WTC11 (cell line): Measurements from ENCODE around the gene OTOR. TPM values are rescaled to one million over a fixed set of nuclear protein-coding genes. Genes with fewer than 3 reads are reported as not detected.

ENCODE experiments used
- ATAC-seq: fragments of 200-7000 bp; cut with Tn5 transposase; 2 replicates; pipeline ENCODE4 v1.10.0; 2021; ENCODE audit warnings: mild to moderate bottlenecking, moderate library complexity
- CTCF ChIA-PET: fragments of 300-600 bp; sonication (Branson Sonifier 250); formaldehyde crosslinking; loops from one replicate; lab custom pipeline; 2021; ENCODE audit warnings: antibody characterized with exemption; lab: Charles Lee
- POLR2A ChIA-PET: fragments of 350-600 bp; sonication (Branson Sonifier 250); formaldehyde crosslinking; loops from one replicate; lab custom pipeline; 2021; ENCODE audit warnings: antibody characterized with exemption; lab: Charles Lee
- DNase-seq: peaks from one replicate; pipeline ENCODE4 v3.0.0; 2021; ENCODE audit warnings: low spot score
- H3K27ac Mint-ChIP-seq: 2 replicates; pipeline ENCODE4 v1.8.0; 2021; ENCODE audit warnings: mixed read lengths
- H3K27me3 Mint-ChIP-seq: 2 replicates; pipeline ENCODE4 v1.8.0; 2021; ENCODE audit warnings: low read depth, mild to moderate bottlenecking, moderate library complexity, mixed read lengths
- H3K36me3 Mint-ChIP-seq: 2 replicates; pipeline ENCODE4 v1.8.0; 2021; ENCODE audit warnings: mixed read lengths
- H3K4me1 Mint-ChIP-seq: 2 replicates; pipeline ENCODE4 v1.8.0; 2022; ENCODE audit warnings: mixed read lengths
- H3K4me3 Mint-ChIP-seq: 2 replicates; pipeline ENCODE4 v1.8.0; 2021; ENCODE audit warnings: mild to moderate bottlenecking, moderate library complexity, mixed read lengths
- H3K9me3 Mint-ChIP-seq: 2 replicates; pipeline ENCODE4 v1.8.0; 2021; ENCODE audit warnings: mixed read lengths
- CBFB ChIP-seq: sonication (generic); formaldehyde crosslinking; IDR thresholded peaks from 2 replicates; pipeline ENCODE4 v1.8.1; 2022; ENCODE audit warnings: mild to moderate bottlenecking, low read depth, missing genetic modification reagents
- CREB1 ChIP-seq: sonication (generic); formaldehyde crosslinking; IDR thresholded peaks from 2 replicates; pipeline ENCODE4 v1.8.0; 2023; ENCODE audit warnings: mild to moderate bottlenecking, missing genetic modification reagents
- CREM ChIP-seq: sonication (generic); formaldehyde crosslinking; IDR thresholded peaks from 2 replicates; pipeline ENCODE4 v1.8.1; 2022; ENCODE audit warnings: mild to moderate bottlenecking, missing genetic modification reagents, moderate library complexity
- ELF4 ChIP-seq: sonication (generic); formaldehyde crosslinking; IDR thresholded peaks from 2 replicates; pipeline ENCODE4 v1.8.1; 2022; ENCODE audit warnings: low read depth, mild to moderate bottlenecking, moderate library complexity, missing genetic modification reagents
- EMX1 ChIP-seq: fragments of 250-450 bp; sonication (Bioruptor Pico); IDR thresholded peaks from 2 replicates; pipeline ENCODE4 v1.8.0; 2021; ENCODE audit warnings: mild to moderate bottlenecking
- ETV6 ChIP-seq: sonication (generic); formaldehyde crosslinking; IDR thresholded peaks from 2 replicates; pipeline ENCODE4 v1.8.1; 2022; ENCODE audit warnings: mild to moderate bottlenecking, missing genetic modification reagents
- FOXJ3 ChIP-seq: sonication (generic); formaldehyde crosslinking; IDR thresholded peaks from 2 replicates; pipeline ENCODE4 v1.9.0; 2021; ENCODE audit warnings: missing genetic modification reagents, mild to moderate bottlenecking, borderline replicate concordance
- IRF2 ChIP-seq: sonication (generic); formaldehyde crosslinking; IDR thresholded peaks from 2 replicates; pipeline ENCODE4 v1.8.0; 2022; ENCODE audit warnings: low read depth, missing genetic modification reagents, borderline replicate concordance
- MYBL2 ChIP-seq: sonication (generic); formaldehyde crosslinking; IDR thresholded peaks from 2 replicates; pipeline ENCODE4 v1.8.1; 2023; ENCODE audit warnings: mild to moderate bottlenecking, moderate library complexity, missing genetic modification reagents
- PRRX2 ChIP-seq: fragments of 250-450 bp; sonication (Bioruptor Pico); IDR thresholded peaks from 2 replicates; pipeline ENCODE4 v1.8.0; 2021; ENCODE audit warnings: mild to moderate bottlenecking
- SP1 ChIP-seq: sonication (generic); formaldehyde crosslinking; conservative IDR thresholded peaks from 2 replicates; pipeline ENCODE4 v1.8.1; 2022; ENCODE audit warnings: missing genetic modification reagents
- TCF7 ChIP-seq: sonication (generic); formaldehyde crosslinking; IDR thresholded peaks from 2 replicates; pipeline ENCODE4 v1.8.0; 2022; ENCODE audit warnings: mild to moderate bottlenecking, low read depth, missing genetic modification reagents, moderate library complexity
- TEAD1 ChIP-seq: sonication (generic); formaldehyde crosslinking; IDR thresholded peaks from 2 replicates; pipeline ENCODE4 v1.8.0; 2022; ENCODE audit warnings: mild to moderate bottlenecking, missing genetic modification reagents
- TEAD4 ChIP-seq: sonication (generic); formaldehyde crosslinking; IDR thresholded peaks from 2 replicates; pipeline ENCODE4 v1.8.0; 2022; ENCODE audit warnings: mild to moderate bottlenecking, missing genetic modification reagents
- ZNF138 ChIP-seq: sonication (generic); formaldehyde crosslinking; conservative IDR thresholded peaks from 2 replicates; pipeline ENCODE4 v1.8.1; 2022; ENCODE audit warnings: mild to moderate bottlenecking, moderate library complexity, missing genetic modification reagents
- ZNF219 ChIP-seq: sonication (generic); formaldehyde crosslinking; IDR thresholded peaks from 2 replicates; pipeline ENCODE4 v1.8.0; 2023; ENCODE audit warnings: missing genetic modification reagents, mild to moderate bottlenecking, borderline replicate concordance
- ZNF396 ChIP-seq: fragments of 250-450 bp; sonication (Bioruptor Pico); IDR thresholded peaks from 2 replicates; pipeline ENCODE4 v1.8.0; 2021; ENCODE audit warnings: mild to moderate bottlenecking, moderate library complexity, borderline replicate concordance
- ZNF416 ChIP-seq: fragments of 250-450 bp; sonication (Bioruptor Pico); IDR thresholded peaks from 2 replicates; pipeline ENCODE4 v1.9.0; 2021; ENCODE audit warnings: mild to moderate bottlenecking, inconsistent platforms
- ZNF423 ChIP-seq: fragments of 250-450 bp; sonication (Bioruptor Pico); IDR thresholded peaks from 2 replicates; pipeline ENCODE4 v2.1.2; 2022; ENCODE audit warnings: mild to moderate bottlenecking, moderate library complexity
- ZNF671 ChIP-seq: fragments of 250-450 bp; sonication (Bioruptor Pico); IDR thresholded peaks from 2 replicates; pipeline ENCODE4 v1.8.0; 2021; ENCODE audit warnings: mild to moderate bottlenecking
- total RNA-seq: library from RNA; stranded (reverse); gene quantifications from 3 replicates; pipeline ENCODE4 v1.2.3, GENCODE V29; 2021
- TF ChIP-seq, protein P1 (sequence below): sonication (generic); formaldehyde crosslinking; IDR thresholded peaks from 2 replicates; pipeline ENCODE4 v1.8.1; 2023; ENCODE audit warnings: mild to moderate bottlenecking, missing genetic modification reagents, moderate library complexity
- TF ChIP-seq, protein P2 (sequence below): sonication (generic); formaldehyde crosslinking; IDR thresholded peaks from 2 replicates; pipeline ENCODE4 v1.8.0; 2023; ENCODE audit warnings: missing genetic modification reagents
- TF ChIP-seq, protein P3 (sequence below): sonication (generic); formaldehyde crosslinking; conservative IDR thresholded peaks from 2 replicates; pipeline ENCODE4 v1.8.1; 2023; ENCODE audit warnings: mild to moderate bottlenecking, low read depth, missing genetic modification reagents, moderate library complexity
- TF ChIP-seq, protein P4 (sequence below): sonication (generic); formaldehyde crosslinking; IDR thresholded peaks from 2 replicates; pipeline ENCODE4 v1.8.1; 2023; ENCODE audit warnings: mild to moderate bottlenecking, missing genetic modification reagents
- TF ChIP-seq, protein P5 (sequence below): sonication (generic); formaldehyde crosslinking; IDR thresholded peaks from 2 replicates; pipeline ENCODE4 v1.8.1; 2022; ENCODE audit warnings: low read depth, missing genetic modification reagents, borderline replicate concordance
- TF ChIP-seq, protein P6 (sequence below): fragments of 250-450 bp; sonication (Bioruptor Pico); IDR thresholded peaks from 2 replicates; pipeline ENCODE4 v1.9.0; 2021; ENCODE audit warnings: mild to moderate bottlenecking
- TF ChIP-seq, protein P7 (sequence below): sonication (generic); formaldehyde crosslinking; IDR thresholded peaks from 2 replicates; pipeline ENCODE4 v1.8.0; 2022; ENCODE audit warnings: mild to moderate bottlenecking, missing genetic modification reagents

Gene OTOR
- total RNA-seq, 1 experiment from 2014 or later, result not detected

DNA sequence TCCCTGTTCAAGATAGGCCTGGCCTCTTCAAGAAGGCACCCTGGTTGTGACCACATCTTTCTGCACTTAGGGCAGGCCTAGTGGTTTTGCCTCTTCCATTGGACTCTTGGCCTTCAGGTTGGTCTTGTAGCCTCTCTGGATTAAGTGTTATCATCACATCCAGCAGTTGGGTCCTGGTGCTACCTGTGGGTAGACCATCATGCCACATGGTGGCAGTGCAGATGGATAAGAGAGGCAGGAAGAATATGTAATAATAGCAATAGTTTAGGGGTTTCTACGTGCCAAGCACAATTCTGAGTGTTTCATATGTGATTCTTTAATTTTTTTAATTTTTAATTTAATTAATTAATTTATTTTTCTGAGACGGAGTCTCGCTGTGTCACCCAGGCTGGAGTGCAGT, 46.9 kb upstream of the OTOR start:
- peaks cover 17% of the 10 kb centered on the region for H3K9me3 Mint-ChIP-seq
- peak; percentile 73 for ATAC-seq
- no peak overlapping the region for H3K27ac Mint-ChIP-seq
- ChIA-PET CTCF (interaction anchor here (0.6 kb wide), 1 partner anchor 59 kb away, joined by 3 read pairs; no protein-coding TSS in a partner anchor), POLR2A (no interaction called here)
- no peak overlapping the region for H3K4me3 Mint-ChIP-seq
- H3K4me1 Mint-ChIP-seq, result peaks cover 6% of the 10 kb centered on the region; the same call in 1 of the 2 replicates
- H3K36me3 Mint-ChIP-seq, result peaks cover 16% of the 10 kb centered on the region
- peak; percentile 34 for DNase-seq
- no peaks in the 10 kb centered on the region for H3K27me3 Mint-ChIP-seq
- TF ChIP-seq CREM (CRISPR knock-in tag), result no peak
- TF ChIP-seq FOXJ3 (CRISPR knock-in tag), result no peak
- TF ChIP-seq IRF2, result no peak
- TF ChIP-seq ZNF396 (CRISPR knock-in tag), result no peak
- TF ChIP-seq, protein P1, sequence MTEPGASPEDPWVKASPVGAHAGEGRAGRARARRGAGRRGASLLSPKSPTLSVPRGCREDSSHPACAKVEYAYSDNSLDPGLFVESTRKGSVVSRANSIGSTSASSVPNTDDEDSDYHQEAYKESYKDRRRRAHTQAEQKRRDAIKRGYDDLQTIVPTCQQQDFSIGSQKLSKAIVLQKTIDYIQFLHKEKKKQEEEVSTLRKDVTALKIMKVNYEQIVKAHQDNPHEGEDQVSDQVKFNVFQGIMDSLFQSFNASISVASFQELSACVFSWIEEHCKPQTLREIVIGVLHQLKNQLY (CRISPR knock-in tag), result no peak
- TF ChIP-seq, protein P2, sequence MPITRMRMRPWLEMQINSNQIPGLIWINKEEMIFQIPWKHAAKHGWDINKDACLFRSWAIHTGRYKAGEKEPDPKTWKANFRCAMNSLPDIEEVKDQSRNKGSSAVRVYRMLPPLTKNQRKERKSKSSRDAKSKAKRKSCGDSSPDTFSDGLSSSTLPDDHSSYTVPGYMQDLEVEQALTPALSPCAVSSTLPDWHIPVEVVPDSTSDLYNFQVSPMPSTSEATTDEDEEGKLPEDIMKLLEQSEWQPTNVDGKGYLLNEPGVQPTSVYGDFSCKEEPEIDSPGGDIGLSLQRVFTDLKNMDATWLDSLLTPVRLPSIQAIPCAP (CRISPR knock-in tag), result no peak
- no peak for TF ChIP-seq CBFB (CRISPR knock-in tag)
- no peak for TF ChIP-seq CREB1 (CRISPR knock-in tag)
- TF ChIP-seq, protein P3, sequence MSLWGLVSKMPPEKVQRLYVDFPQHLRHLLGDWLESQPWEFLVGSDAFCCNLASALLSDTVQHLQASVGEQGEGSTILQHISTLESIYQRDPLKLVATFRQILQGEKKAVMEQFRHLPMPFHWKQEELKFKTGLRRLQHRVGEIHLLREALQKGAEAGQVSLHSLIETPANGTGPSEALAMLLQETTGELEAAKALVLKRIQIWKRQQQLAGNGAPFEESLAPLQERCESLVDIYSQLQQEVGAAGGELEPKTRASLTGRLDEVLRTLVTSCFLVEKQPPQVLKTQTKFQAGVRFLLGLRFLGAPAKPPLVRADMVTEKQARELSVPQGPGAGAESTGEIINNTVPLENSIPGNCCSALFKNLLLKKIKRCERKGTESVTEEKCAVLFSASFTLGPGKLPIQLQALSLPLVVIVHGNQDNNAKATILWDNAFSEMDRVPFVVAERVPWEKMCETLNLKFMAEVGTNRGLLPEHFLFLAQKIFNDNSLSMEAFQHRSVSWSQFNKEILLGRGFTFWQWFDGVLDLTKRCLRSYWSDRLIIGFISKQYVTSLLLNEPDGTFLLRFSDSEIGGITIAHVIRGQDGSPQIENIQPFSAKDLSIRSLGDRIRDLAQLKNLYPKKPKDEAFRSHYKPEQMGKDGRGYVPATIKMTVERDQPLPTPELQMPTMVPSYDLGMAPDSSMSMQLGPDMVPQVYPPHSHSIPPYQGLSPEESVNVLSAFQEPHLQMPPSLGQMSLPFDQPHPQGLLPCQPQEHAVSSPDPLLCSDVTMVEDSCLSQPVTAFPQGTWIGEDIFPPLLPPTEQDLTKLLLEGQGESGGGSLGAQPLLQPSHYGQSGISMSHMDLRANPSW (CRISPR knock-in tag), result no peak
- no peak for TF ChIP-seq MYBL2
- TF ChIP-seq TEAD1 (CRISPR knock-in tag), result no peak
- TF ChIP-seq ZNF416 (CRISPR knock-in tag), result no peak
- TF ChIP-seq, protein P4, sequence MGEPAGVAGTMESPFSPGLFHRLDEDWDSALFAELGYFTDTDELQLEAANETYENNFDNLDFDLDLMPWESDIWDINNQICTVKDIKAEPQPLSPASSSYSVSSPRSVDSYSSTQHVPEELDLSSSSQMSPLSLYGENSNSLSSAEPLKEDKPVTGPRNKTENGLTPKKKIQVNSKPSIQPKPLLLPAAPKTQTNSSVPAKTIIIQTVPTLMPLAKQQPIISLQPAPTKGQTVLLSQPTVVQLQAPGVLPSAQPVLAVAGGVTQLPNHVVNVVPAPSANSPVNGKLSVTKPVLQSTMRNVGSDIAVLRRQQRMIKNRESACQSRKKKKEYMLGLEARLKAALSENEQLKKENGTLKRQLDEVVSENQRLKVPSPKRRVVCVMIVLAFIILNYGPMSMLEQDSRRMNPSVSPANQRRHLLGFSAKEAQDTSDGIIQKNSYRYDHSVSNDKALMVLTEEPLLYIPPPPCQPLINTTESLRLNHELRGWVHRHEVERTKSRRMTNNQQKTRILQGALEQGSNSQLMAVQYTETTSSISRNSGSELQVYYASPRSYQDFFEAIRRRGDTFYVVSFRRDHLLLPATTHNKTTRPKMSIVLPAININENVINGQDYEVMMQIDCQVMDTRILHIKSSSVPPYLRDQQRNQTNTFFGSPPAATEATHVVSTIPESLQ (CRISPR knock-in tag), result no peak
- TF ChIP-seq PRRX2 (CRISPR knock-in tag), result no peak
- TF ChIP-seq, protein P5, sequence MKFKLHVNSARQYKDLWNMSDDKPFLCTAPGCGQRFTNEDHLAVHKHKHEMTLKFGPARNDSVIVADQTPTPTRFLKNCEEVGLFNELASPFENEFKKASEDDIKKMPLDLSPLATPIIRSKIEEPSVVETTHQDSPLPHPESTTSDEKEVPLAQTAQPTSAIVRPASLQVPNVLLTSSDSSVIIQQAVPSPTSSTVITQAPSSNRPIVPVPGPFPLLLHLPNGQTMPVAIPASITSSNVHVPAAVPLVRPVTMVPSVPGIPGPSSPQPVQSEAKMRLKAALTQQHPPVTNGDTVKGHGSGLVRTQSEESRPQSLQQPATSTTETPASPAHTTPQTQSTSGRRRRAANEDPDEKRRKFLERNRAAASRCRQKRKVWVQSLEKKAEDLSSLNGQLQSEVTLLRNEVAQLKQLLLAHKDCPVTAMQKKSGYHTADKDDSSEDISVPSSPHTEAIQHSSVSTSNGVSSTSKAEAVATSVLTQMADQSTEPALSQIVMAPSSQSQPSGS, result no peak
- no peak for TF ChIP-seq ZNF423 (CRISPR knock-in tag)
- TF ChIP-seq ZNF138 (CRISPR knock-in tag), result no peak
- TF ChIP-seq EMX1, result no peak
- no peak for TF ChIP-seq ETV6 (CRISPR knock-in tag)

DNA sequence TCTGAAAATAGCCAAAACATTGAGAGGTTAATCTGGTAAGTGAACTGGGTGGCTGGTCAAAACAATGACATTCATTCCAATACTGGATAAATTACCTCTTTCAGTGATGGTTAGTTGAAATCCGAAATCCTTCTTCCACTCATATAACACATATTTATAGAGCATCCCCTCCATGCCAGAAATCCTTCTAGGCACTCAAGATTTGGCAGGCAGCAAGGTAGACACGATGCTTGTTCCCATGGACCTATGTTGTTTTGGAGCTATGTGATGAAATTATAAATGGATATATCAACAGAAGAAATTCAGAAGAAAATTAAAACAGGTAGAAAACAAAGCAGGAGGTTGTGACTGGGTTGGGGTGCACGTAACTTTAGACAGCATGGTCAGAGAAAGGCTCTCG, 44.6 kb upstream of the OTOR start:
- peaks cover 30% of the 10 kb centered on the region for H3K36me3 Mint-ChIP-seq
- no peak for DNase-seq
- H3K9me3 Mint-ChIP-seq, result peaks cover 38% of the 10 kb centered on the region
- H3K27ac Mint-ChIP-seq, result no peak overlapping the region
- no peak overlapping the region for H3K4me3 Mint-ChIP-seq
- peaks cover 6% of the 10 kb centered on the region; the same call in 1 of the 2 replicates for H3K4me1 Mint-ChIP-seq
- no peaks in the 10 kb centered on the region for H3K27me3 Mint-ChIP-seq
- ChIA-PET POLR2A (no interaction called here), CTCF (no interaction called here)
- ATAC-seq, result no peak
- TF ChIP-seq, protein P6, sequence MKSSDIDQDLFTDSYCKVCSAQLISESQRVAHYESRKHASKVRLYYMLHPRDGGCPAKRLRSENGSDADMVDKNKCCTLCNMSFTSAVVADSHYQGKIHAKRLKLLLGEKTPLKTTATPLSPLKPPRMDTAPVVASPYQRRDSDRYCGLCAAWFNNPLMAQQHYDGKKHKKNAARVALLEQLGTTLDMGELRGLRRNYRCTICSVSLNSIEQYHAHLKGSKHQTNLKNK (CRISPR knock-in tag), result no peak
- TF ChIP-seq, protein P7, sequence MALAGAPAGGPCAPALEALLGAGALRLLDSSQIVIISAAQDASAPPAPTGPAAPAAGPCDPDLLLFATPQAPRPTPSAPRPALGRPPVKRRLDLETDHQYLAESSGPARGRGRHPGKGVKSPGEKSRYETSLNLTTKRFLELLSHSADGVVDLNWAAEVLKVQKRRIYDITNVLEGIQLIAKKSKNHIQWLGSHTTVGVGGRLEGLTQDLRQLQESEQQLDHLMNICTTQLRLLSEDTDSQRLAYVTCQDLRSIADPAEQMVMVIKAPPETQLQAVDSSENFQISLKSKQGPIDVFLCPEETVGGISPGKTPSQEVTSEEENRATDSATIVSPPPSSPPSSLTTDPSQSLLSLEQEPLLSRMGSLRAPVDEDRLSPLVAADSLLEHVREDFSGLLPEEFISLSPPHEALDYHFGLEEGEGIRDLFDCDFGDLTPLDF (CRISPR knock-in tag), result no peak
- TF ChIP-seq ZNF671 (CRISPR knock-in tag), result no peak
- no peak for TF ChIP-seq ZNF219
- no peak for TF ChIP-seq TEAD4 (CRISPR knock-in tag)
- TF ChIP-seq SP1 (CRISPR knock-in tag), result no peak
- TF ChIP-seq ELF4 (CRISPR knock-in tag), result no peak
- TF ChIP-seq TCF7 (CRISPR knock-in tag), result no peak
- TF ChIP-seq PRRX2 (CRISPR knock-in tag), result no peak
